HG03196 (cell line): ENCODE data around the gene DAPK1.

Experiments
- ATAC-seq: cut with Tn5 transposase; IDR thresholded peaks from one replicate; pipeline ENCODE4 v1.9.1; 2021; ENCODE audit not compliant: unreplicated experiment

The DAPK1 gene

DNA sequence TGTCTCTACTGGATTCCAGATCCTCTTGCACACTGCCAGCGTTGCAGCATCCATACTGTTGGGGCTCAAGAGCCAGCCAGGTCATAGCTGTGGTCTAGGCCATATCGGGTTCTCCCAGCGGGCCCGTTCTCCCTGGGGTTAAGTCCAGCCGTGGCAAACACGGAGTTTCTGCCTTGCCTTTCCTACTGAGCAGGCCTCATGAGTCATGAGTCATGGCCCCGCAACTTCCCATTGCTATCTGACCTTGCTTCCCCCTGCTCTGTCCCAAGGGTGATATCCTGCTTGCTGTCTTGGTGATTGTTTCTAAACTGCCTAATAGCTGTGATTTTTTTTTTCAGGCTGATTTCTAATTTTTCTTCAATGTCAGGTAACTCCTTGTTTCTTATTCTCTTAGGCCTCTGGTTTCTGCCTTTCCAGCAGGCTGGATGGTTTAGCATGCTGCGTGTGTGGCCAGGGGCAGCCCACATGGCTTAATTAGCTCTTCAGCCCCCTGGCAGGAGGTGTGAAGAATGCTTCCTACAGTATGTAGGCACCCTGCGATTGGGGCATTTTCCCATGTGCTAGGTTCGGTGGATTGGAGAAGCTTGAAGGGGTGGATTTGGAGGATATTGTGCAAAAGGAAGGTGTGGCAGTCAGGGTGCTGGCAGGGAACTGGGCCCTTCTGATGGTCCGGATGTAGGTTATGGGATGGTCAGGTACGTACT lies 18.7 kb downstream of the DAPK1 start:
- ATAC-seq: no peak

DNA sequence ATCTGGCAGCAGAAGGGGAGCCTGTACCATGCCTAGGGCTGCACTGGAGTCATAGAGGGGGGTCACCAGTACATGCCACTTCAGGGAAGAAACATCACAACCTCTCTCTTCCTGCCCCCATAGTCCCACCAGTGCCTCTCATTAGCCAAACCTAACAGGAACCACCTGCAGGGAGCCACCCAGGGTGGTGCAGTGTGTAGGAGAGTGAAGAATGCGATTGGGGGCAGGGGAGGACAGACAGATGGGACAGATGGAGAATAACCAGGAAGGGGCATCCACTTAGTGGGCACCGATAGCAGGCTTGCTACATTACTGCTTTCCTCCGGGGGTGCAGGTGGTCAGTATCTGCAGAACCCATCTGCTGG lies 19.2 kb downstream of the DAPK1 start:
- no peak for ATAC-seq

DNA sequence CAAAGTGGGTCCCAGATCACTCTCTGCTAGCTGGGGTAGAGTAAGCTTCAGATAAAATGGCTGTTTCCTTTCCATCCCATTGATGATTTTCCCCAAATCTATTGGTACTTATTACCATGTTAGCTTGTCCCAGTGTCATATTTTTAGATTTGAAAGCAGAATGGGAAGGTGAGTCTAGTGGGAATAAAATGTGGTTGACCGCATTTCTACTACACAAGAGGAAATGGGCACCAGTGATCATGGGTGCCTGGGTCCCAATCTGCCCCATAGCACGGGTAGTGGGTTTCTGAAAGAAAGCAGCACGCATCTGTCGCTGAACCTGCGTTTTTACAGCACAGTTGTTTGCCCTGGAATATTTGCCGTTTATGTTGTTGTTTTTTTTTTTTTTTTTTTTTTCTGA lies 20.1 kb downstream of the DAPK1 start:
- no peak for ATAC-seq

DNA sequence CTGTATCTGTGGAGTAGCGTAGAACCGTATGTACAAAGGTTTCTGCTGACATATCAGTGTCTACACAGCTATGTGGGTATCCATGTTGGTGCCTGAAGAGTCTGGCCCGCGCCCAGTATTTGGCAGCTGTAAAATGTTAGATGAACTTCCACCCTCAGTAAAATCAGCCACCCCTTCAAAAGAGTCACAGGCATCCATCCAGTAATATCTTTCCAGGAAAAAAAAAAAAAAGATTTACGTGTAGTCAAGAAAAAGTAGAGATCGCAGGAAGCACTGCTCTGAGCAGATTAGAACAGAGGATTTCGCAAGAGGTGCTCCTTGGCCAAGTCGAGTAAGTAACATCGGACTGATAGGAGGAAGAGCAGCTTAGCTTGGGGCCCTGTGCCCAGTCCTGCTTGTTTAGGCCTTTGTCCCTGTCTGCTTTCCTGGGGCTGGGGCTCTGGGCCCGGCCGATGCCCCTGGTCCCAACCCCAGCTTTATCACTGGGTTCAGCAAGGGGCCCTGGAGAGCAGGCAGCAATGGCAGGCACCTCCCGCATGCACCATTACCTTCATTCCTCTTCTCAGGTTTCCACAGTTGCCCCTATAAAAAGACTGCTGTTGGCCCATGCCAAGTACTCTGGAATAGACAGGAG lies 21.2 kb downstream of the DAPK1 start:
- no peak for ATAC-seq

DNA sequence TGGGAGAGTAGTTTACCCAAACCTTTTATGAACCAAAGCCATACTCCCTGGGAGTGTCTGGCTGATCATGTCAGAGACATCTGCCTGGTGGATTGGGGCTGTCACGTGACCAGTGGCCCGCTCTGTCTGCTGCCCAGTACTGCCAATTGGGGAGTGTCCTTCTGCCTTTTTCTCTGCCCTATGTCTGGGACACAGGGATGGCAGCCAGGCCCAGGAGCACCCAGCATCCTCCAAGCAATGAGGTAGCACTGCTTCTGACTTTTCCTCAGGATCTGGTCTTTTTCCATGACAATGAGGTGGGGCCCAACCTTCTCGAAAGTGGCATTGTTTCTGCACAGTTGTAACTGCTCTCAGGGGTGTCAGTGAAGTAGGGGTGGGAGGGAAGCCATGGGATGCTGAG lies 21.8 kb downstream of the DAPK1 start:
- ATAC-seq: no peak

DNA sequence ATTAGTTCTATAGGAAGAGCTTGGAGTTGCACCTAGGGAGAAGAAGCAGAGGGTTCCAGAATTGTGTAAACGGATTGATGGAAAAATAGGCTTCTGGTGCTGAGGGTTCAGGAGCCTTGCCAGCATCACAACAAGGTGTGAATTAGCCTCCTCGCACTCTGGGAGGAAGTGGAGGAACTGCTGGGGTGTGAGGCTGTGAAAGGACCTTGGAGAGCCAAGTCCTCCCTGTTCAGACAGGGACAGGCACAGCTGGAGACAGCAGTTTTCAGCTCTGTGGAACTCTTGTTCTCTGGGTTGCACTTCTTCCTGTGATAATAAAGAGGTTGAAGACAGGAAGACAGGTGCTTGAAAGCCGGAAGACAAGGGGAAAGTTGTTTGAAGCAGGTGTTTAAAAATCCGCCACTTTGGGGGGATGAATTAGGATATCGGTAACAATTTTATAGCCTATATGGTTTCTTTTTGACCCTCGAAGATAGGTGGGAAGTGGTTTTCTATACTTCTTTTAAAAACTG lies 22.6 kb downstream of the DAPK1 start:
- no peak for ATAC-seq

DNA sequence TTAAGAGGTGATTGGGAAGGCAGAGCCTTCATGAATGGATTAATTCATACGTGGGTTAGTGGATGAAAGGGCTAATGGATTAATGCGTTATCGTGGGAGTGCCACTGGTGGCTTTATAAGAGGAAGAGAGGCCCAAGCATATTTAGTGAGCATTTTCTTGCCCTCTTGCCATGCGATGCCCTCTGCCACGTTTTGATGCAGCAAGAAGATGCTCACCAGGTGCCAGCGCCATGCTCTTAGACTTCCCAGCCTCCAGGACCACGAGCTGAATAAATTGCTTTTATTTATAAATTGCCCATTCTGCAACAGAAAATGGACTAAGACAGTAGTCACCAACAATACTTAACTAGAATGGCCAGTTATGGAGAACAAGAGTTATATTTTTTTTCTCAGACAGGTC lies 24.2 kb downstream of the DAPK1 start:
- ATAC-seq: no peak

DNA sequence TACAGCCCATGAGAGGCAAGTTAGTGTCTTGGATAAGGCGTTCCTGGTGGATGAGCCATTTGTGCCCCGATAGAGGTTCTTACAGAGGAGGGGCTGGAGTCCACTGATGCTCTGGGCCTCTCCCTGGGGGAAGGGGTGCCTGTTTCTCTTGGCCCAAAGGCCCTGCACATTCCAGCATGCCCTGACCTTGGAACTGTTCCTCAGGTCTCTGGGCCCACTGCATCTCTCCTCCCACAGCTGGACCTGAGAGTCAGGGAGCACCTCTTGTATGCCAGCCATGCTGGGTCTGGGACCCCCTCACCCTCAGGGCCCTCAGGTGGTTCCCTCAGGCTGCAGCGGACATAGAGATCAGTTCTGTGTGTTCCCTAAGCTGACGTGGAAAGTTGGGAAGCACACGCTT lies 26.4 kb downstream of the DAPK1 start:
- no peak for ATAC-seq

DNA sequence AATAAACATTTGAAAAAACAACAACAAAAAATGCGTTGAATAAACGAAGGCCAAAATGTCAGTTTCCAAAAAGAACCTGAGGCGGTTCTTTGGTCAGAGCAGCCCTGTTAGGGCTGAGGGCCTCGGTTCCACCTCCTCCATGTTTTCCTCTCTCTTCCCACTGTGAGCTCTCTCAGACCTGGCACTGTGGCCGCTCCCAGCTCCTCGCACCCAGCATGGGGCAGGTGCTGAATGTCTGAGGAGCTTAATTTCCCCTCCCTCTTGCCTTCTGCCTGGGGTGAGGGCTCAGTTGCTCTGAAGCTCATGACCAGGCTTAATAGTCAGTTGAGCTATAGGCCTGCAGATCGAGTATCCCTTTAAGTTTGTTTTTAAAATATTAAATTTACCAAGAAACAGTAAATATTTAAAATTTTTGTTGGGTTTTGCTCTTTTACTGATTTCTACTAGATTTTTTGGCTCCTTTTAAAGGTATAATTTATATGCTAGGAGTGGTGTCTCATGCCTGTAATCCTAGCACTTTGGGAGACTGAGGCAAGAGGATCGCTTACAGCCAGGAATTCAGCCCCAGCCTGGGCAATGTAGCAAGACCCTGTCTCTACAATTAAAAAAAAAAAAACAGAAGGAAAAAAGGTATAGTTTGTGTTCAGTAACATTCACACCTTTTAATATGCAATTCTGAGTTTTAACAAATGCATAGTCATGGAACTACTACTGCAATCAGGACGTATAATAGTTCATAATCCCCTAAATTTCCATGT lies 28.1 kb downstream of the DAPK1 start:
- ATAC-seq: no peak

DNA sequence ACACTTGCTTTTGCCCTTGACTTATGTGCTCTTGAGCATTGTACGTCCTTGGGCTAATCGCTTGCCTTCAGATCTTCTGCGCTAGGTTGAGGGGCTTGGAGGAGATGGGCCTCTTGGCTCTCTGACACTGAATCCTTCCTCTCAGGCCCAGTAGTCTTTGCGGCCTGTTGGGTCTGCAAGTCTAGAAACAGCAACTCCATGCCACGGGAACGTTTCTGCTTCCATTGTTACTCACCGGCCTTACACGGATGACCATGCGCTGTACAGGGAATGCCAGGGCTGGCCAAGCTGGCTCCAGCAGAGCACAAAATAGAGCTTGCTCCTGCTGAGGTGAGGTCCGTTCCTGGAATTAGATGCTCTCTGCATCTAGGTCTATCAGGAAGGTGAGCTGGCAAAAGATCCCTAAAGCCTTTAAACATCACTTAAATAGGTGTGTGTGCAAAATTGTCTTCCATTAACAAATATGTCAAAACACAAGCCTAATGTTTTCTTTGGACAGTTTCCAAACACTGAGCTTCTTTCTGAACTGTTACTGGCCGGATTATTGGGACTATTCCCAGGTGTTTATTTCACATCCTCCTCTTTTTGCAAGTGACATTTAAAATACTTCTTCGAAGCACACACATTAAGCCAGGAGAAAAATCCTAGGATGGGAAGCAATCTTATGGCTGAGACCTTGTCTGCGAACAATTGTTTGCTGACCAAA lies 29.7 kb downstream of the DAPK1 start:
- no peak for ATAC-seq

DNA sequence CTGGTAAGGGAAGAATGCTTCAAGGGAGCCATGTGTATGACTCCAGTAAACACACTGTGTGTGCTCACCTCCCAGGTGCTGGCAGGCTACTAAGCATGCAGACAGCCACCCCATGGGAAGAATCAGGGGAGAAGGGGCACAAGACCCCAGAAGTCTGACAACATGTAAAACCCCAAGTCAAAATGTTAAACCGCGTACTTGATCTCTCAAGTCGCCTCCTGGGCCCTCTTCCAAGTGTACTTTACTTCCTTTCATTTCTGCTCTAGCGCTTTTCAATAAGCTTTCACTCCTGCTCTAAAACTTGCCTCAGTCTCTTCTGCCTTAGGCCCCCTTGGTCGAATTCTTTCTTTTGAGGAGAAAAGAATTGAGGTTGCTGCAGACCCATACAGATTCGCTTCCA lies 31.3 kb downstream of the DAPK1 start:
- no peak for ATAC-seq

DNA sequence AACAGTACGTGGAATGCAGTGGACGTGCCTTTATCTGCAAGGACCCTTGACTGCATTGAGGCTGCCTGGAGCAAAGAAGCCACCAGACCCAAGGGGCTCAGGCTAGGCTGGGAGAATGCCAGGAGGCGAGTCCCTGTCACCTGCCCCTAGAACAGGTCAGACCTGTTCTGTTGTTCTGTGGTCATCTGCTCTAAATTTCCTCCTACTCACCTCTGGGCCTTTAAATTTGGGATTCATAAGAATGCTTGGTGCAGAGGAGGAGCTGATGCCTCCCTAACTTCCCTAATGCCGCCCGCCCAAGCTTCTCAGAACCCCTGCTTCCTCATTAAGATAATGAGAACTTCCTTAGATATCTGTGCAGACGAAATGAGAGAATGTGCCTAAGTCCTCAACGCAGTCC lies 32.0 kb downstream of the DAPK1 start:
- no peak for ATAC-seq

DNA sequence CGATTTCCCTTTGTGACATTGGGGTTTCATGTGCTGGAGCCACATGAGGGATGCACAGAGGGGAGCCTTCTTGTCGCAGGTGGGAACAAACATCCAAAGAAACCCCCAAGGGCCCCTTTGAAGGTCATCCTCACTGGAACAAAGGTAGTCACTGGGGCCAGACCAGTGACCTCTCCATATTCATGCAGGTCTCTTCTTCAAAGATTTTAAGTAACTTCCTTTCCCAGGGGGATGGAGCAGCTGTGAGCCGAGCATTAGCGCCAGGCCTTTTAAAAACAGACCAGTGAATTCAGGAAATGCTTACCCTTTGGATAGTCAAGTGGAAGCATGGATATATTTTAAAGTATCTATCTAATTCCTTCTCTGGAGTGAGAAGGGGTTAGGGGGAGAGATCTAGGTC lies 33.0 kb downstream of the DAPK1 start:
- ATAC-seq: no peak

DNA sequence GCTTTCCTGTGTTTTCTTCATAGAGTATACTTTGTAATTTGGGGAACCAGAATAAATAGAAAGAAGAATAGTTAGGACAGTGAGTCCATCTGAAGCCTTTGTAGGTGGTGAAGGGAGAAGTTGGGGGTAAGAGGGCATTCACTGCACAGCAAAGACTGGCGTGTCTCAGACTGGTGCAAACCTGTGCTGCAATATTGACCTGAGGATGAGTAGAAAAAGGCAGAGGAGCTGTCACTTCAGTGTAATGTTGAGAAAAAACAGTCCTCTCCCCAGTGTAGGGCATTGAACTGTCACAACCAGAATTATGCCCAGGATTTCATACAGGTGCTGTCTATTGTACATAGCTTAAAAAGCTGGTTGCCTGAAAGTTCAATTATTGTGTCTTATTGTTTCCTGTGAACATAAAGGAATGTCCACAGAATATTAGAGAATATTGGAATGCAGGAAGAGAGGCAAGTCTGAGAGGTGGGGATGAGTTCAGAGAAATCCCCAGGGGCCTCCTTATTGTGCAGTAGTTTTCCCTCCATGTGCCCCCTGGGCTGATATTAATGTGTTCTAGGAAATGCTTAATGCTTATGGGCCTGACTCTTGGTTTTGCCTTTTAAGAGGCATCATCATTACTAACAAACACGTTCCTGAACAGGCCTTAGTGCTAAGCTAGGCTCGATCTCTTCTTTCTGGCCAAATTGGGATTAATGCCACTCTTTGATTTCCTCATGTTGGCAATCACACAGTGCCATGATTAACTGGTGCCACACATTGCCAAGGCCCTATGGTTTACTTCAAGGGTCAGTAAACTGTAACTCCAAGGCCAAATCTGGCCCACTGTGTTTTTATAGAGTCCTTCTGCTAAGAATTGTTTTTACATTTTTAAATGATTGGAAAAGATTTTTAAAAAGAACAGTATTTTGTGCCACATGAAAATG lies 34.0 kb downstream of the DAPK1 start:
- no peak for ATAC-seq

DNA sequence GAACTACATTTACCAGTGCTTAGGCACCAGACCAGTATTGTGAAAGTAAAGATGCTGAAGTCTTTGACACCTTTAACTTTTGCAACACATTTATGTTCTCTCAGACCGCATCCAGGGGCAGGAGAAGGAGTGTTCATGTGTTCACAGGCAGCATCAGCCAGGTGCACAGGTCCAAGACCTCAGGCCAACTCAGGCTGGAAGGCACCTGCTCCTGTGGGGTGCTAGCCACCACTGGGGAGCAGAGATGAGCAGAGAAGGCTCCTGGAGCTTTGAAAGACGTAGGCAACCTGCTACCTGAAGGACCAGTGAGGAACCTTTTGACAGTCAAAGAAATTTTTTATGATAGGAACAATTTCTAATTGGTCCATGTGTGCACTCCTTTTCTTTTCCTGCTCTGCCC lies 35.6 kb downstream of the DAPK1 start:
- no peak for ATAC-seq

DNA sequence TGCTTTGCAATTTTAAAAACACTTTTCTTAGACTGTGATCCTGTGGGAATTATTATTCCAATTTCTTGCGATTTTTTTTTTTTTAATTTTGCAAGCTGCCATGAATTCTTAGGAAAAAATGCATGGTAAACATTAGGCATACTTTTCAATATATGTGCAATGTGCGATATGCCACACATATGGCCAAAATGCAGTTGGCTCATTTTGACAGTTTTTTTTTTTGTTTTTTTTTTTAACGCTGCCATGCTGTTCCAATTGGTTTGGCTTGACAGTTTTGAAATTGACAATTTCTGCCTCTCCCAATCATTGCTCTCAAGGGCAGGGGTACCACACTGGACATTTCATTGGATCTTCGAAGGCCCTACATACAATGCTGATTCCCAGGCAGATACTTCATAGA lies 36.4 kb downstream of the DAPK1 start:
- ATAC-seq: no peak

DNA sequence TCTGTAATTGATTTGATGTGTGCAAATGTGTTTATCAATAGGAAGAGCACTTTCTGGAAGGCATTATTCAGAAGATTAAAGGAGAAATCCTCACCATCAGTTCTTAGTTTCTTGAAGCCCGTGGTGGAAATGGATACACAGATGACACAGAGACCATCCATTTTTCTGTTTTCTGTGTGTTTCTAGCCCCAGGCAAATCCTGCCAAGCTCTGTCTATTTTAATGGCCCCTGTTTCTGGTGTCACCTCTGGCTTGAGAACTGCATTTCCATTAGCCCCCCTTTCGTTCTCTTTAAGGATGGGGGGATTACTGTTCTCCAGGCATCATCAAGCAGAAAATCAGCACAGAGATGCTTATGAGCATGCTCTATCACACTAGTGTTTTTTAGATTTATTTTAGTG lies 37.3 kb downstream of the DAPK1 start:
- ATAC-seq: no peak

DNA sequence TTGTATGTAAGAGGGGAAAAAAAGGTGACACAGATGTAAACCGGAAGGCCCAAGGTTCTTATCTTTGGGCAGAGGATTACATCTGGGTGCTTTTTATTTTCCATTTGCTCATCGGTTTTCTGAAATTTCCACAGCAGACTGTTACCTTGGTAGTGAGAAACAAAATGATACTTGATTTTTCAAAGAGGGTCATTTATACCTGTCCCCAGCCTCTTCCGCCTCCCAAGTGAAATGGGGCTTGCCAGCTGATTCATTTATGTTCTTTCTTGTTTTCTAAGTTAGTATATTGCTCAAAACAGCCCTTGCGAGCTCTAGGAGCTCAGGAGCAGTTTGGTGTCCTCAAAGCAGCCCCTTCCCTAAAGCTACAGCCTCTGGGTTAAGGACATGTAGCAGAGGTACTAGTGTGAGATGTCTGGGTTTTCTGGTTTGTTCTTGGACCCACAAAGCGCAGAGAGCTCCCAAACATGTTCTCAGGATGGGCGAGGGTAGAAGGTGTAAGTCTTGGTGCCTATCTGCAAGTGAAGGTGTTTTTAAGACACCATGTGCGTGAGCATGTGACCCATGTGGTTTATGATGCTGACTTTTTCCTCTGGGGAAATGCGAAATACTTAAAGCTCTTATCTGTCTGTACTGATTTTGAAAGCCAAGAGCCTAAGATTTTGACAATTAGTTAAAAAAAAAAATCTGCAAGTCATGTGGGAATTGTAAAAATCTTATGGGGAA lies 38.3 kb downstream of the DAPK1 start:
- ATAC-seq: peak; percentile 69

DNA sequence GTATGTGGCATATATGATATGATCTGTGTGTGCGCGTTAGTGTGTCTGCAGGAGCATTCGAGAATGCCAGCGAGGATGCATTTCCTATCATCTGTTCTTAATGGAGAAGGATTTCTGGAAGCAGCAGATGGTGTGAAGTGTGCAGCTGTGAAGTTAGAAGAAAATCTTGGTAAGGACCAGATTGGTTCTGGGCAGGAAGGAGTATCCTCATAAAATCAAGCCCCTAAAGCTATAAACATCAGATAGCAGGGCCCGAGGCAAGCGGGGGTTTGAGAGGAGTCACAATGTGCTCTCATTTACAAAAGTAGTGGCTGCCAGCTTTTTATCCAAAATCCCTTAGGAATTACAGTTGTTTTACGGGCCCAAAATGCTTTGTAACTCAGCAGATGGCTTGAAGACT lies 40.0 kb downstream of the DAPK1 start:
- ATAC-seq: no peak
